Activated B cell treated with CpG ODN at 0.5 μM for 24 hours (primary cell): Measurements from ENCODE around the gene TLCD3A. TPM values are rescaled to one million over a fixed set of nuclear protein-coding genes. Genes with fewer than 3 reads are reported as not detected.

ENCODE experiments used
- ATAC-seq: fragments of 200-7000 bp; cut with Tn5 transposase; one replicate; pipeline ENCODE4 v1.10.0; 2021; ENCODE audit warnings: low read depth, mild to moderate bottlenecking, moderate library complexity
- CTCF ChIA-PET: fragments of 350-600 bp; sonication (Branson Sonifier 250); formaldehyde crosslinking; loops from one replicate; lab custom pipeline; 2021; ENCODE audit warnings: antibody characterized with exemption; lab: Charles Lee
- POLR2A ChIA-PET: fragments of 350-600 bp; sonication (Branson Sonifier 250); formaldehyde crosslinking; loops from one replicate; lab custom pipeline; 2021; ENCODE audit warnings: antibody characterized with exemption; lab: Charles Lee
- DNase-seq: peaks from one replicate; pipeline ENCODE4 v3.0.0; 2022
- H3K27ac Mint-ChIP-seq: one replicate; pipeline ENCODE4 v1.8.0; 2020; ENCODE audit warnings: mixed read lengths
- H3K27me3 Mint-ChIP-seq: one replicate; pipeline ENCODE4 v1.8.0; 2021; ENCODE audit warnings: mixed read lengths
- H3K36me3 Mint-ChIP-seq: one replicate; pipeline ENCODE4 v1.8.0; 2021; ENCODE audit warnings: low read depth, mixed read lengths
- H3K4me1 Mint-ChIP-seq: one replicate; pipeline ENCODE4 v1.8.0; 2021; ENCODE audit warnings: mixed read lengths
- H3K4me3 Mint-ChIP-seq: one replicate; pipeline ENCODE4 v1.8.0; 2020; ENCODE audit warnings: mild to moderate bottlenecking, mixed read lengths
- H3K9me3 Mint-ChIP-seq: one replicate; pipeline ENCODE4 v1.8.0; 2020; ENCODE audit warnings: mixed read lengths
- intact Hi-C: fragments of 100-400 bp; cut with micrococcal nuclease; formaldehyde crosslinking; loops from one replicate; pipeline ENCODE4 v1.15.1; 2024
- total RNA-seq: library from RNA; stranded (reverse); gene quantifications from 2 replicates; pipeline ENCODE4 v1.2.3, GENCODE V29; 2022
- TF ChIP-seq, protein P1 (sequence below): fragments of 200-600 bp; IDR thresholded peaks from one replicate; pipeline ENCODE4 v1.8.0; 2022; ENCODE audit warnings: antibody characterized with exemption, mild to moderate bottlenecking

Gene TLCD3A
- total RNA-seq, 1 donor from 2014 or later = 2.8 TPM

DNA sequence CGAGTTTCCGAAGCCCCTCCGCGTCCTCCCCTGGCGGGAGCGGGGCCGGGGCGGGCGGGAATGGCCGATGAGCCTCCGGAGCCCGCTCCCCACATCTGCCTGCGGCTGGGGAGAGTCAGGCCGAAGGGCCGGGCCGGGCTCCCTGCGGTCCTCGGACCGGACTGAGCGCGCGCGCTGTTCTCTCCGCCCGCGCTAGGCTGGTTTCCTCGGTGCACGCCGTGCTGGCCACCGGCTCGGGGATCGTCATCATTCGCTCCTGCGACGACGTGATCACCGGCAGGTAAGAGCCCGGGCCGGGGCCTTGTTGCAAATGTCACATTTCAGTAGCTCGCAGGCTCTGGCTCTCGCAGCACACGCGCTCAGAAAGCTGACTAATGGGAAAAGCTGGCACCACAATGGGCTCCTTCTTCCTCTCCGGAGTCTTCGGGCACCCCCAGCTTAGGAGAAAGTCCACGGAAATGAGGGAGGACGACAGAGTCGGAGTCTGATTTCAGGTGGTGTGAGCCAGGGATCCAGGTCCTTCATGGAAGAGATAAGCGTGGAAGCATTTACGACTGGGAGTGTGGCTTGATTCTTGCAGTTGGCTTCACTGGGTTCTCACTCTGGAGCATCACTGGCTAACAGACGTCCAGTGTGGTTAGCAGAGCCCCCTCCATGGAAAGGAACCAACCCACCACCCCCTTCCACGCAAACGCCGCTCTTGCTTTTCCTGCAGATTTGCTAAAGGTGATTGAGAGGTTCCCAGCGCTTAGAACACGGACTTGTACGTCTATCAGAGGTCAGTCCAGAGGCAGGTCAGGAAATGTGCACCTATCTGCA, 715 bp downstream of the TLCD3A start:
- Mint-ChIP-seq H3K9me3 (no peaks in the 10 kb centered on the region), H3K27me3 (no peaks in the 10 kb centered on the region), H3K27ac (no peak overlapping the region), H3K4me3 (peak overlapping the region; percentile 87), H3K36me3 (no peaks in the 10 kb centered on the region), H3K4me1 (peaks cover 8% of the 10 kb centered on the region)
- TF ChIP-seq, protein P1, sequence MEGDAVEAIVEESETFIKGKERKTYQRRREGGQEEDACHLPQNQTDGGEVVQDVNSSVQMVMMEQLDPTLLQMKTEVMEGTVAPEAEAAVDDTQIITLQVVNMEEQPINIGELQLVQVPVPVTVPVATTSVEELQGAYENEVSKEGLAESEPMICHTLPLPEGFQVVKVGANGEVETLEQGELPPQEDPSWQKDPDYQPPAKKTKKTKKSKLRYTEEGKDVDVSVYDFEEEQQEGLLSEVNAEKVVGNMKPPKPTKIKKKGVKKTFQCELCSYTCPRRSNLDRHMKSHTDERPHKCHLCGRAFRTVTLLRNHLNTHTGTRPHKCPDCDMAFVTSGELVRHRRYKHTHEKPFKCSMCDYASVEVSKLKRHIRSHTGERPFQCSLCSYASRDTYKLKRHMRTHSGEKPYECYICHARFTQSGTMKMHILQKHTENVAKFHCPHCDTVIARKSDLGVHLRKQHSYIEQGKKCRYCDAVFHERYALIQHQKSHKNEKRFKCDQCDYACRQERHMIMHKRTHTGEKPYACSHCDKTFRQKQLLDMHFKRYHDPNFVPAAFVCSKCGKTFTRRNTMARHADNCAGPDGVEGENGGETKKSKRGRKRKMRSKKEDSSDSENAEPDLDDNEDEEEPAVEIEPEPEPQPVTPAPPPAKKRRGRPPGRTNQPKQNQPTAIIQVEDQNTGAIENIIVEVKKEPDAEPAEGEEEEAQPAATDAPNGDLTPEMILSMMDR = no peak
- ATAC-seq (peak; percentile 51), DNase-seq (peak; percentile 22)
- CTCF ChIA-PET = interaction anchor here (0.9 to 1.0 kb wide), 2 partner anchors 18 to 20 kb away, joined by 3 to 4 read pairs; no protein-coding TSS in a partner anchor
- POLR2A ChIA-PET = interaction anchor here (0.7 kb wide), 1 partner anchor 17 kb away, joined by 5 read pairs; no protein-coding TSS in a partner anchor
- intact Hi-C loops = loop anchor here (1.0 to 2.0 kb wide), 3 partner anchors 7 to 20 kb away; partner anchors contain the start of genes GEMIN4 and VPS53

DNA sequence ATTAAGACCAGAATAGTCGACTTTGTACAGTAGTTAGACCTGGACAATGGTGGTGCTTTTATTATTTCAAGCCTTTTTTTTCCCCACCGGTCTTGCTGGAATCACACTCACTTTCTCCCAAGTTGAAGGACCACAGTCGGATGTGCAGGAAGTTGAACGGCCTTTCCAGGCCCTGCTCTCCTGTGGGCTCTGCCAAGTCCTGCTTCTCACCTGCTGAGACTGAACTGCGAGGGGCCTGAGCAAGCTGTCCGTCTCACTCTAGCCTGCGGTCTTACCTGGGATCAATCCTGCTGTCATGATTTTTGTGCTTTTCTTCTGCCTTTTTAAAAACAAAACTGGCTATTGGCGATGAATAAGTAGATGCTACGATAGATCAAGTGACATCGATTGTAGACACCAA, 1.3 kb downstream of the TLCD3A start:
- ChIA-PET CTCF (interaction anchor here (0.9 kb wide), 1 partner anchor 19 kb away, joined by 4 read pairs; no protein-coding TSS in a partner anchor), POLR2A (no interaction called here)
- no peaks in the 10 kb centered on the region for H3K36me3 Mint-ChIP-seq
- no peak overlapping the region for H3K27ac Mint-ChIP-seq
- intact Hi-C loops = loop anchor here (2.0 kb wide), 2 partner anchors 19 kb away; partner anchors contain the start of genes GEMIN4 and VPS53
- no peaks in the 10 kb centered on the region for H3K27me3 Mint-ChIP-seq
- H3K9me3 Mint-ChIP-seq = no peaks in the 10 kb centered on the region
- peak overlapping the region; percentile 87 for H3K4me3 Mint-ChIP-seq
- TF ChIP-seq, protein P1 = no peak
- H3K4me1 Mint-ChIP-seq = peaks cover 8% of the 10 kb centered on the region
- DNase-seq (no peak), ATAC-seq (no peak)

- ChIA-PET CTCF (no interaction called here), POLR2A (interaction anchor here (0.6 to 4.5 kb wide), 2 partner anchors 23 to 365 kb away, joined by 3 to 22 read pairs; partner anchors contain the start of gene VPS53)
- peaks cover 18% of the 10 kb centered on the region for H3K36me3 Mint-ChIP-seq
- intact Hi-C loops = no loop called here
- no peaks in the 10 kb centered on the region for H3K27me3 Mint-ChIP-seq
- DNase-seq (no peak), ATAC-seq (no peak)
- TF ChIP-seq, protein P1 = no peak
- H3K4me3 Mint-ChIP-seq = no peak overlapping the region
- H3K27ac Mint-ChIP-seq = no peak overlapping the region
- H3K9me3 Mint-ChIP-seq = no peaks in the 10 kb centered on the region
- peaks cover 30% of the 10 kb centered on the region for H3K4me1 Mint-ChIP-seq
Measured at GRCh38 chr17:737561-738113, 5.2 kb downstream of the TLCD3A start.

DNA sequence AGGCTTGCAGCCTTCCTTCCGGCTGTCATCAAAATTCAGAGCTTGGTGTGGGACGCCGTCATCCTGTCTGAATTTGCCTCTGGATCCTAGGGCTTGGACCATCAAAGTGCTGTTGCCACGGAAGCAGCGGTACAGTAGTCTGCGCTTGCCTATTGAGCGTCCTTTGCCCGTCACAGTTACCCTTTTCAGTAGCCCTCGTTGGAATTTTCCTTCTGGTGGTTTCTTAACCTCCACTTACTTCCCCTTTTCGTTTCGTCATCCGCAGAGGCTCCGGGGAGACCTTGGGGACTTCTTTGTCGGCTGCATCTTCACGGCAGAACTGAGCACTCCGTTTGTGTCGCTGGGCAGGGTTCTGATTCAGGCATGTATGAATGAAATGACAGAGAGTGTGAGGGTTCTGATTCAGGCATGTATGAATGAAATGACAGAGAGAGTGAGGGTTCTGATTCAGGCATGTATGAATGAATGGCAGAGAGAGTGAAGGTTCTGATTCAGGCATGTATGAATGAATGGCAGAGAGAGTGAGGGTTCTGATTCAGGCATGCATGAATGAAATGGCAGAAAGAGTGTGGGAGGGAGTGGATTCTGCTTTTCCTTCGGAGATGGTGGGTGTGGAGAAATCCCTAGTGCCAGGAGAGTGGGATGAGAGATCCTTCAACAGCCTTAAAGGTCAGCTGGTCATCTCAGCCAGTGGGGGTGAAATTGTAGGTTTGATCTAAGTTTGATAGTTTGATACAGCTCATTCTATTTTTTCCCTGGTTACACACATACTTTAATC, 8.0 kb downstream of the TLCD3A start:
- intact Hi-C loops = loop anchor here (1.0 kb wide), 4 partner anchors 8 to 42 kb away; partner anchors contain the start of genes GEMIN4, GLOD4, MRM3 and TLCD3A
- Mint-ChIP-seq H3K9me3 (no peaks in the 10 kb centered on the region), H3K36me3 (peaks cover 40% of the 10 kb centered on the region), H3K27ac (peak overlapping the region; percentile 94), H3K27me3 (no peaks in the 10 kb centered on the region), H3K4me1 (peaks cover 25% of the 10 kb centered on the region), H3K4me3 (peak overlapping the region; percentile 76)
- DNase-seq (peak; percentile 66), ATAC-seq (peak; percentile 95)
- ChIA-PET CTCF (interaction anchor here (0.9 kb wide), 1 partner anchor 12 kb away, joined by 3 read pairs; no protein-coding TSS in a partner anchor), POLR2A (interaction anchor here (0.6 to 4.5 kb wide), 5 partner anchors 10 to 689 kb away, joined by 3 to 31 read pairs (median 4); partner anchors contain the start of genes GEMIN4 and VPS53)
- TF ChIP-seq, protein P1 = no peak
